Measurements from ENCODE around the gene DPYD. TPM values are rescaled to one million over a fixed set of nuclear protein-coding genes. Genes with fewer than 3 reads are reported as not detected.

The DPYD gene
- total RNA-seq, 4 donors from 2014 or later, result 35.7 to 65.4 (median 43.7) TPM

DNA sequence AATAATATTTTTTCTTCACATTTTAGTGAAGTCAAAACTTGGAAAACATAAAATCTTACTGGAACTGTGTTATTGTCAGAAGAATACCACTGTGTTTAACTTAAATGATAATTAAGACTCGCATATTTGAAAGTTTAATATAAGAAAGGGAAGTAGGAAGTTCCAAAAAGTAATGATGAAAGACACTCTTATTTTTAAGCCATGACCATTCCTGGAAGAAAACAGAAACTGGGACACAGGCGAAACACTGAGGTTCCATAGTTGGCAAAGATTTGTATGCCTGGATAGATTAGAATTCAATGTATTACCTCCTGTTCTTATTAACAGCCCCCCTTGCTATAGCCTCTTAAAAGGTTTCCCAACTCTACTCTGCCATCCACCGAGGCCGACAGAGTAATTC, 271.2 kb downstream of the DPYD start:
- no peak for DNase-seq (ENCODE audit: low spot score in 2 of 2)
- Histone ChIP-seq H3K27ac (no peak overlapping the region), H3K9me3 (peaks cover 0 to 20% (median 6%) of the 10 kb centered on the region in 4 donors), H3K27me3 (no peaks in the 10 kb centered on the region), H3K4me3 (no peak overlapping the region), H3K4me1 (peaks cover 0 to 4% (median 0%) of the 10 kb centered on the region in 4 donors), H3K36me3 (peaks cover 0 to 13% (median 0%) of the 10 kb centered on the region in 3 donors)
- 79 to 80% methylated on average over 4 of the region's 4 CpGs for WGBS, 2 donors
- TF ChIP-seq CTCF (IDR thresholded peaks at IDR 0.05) (no peak), POLR2A (IDR thresholded peaks at IDR 0.05) (no peak), EP300 (IDR thresholded peaks at IDR 0.05) (no peak)

DNA sequence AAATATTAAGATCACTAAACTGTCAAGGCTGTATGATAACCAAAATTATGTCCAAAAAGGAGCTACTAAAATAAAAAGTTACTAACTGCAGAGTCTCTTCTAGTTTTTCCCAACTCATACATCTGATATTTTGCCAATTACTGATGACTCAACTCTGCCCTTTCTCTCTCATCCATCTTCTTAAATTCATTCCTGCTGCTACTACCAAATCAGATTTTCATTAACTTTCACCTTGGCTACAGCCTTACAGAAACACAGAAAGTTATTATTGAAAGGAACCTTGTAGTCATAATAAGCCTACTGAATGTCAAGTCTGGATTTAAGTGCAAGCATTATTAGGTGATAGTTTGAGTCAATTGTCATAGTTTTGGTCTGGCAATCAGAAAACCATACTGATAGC, 273.1 kb downstream of the DPYD start:
- H3K27me3 ChIP-seq, result no peaks in the 10 kb centered on the region
- no peak for TF ChIP-seq POLR2A (IDR thresholded peaks at IDR 0.05)
- TF ChIP-seq CTCF (IDR thresholded peaks at IDR 0.05), result no peak
- TF ChIP-seq EP300 (IDR thresholded peaks at IDR 0.05), result no peak
- no peak for DNase-seq (ENCODE audit: low spot score in 2 of 2)
- no peak overlapping the region for H3K4me3 ChIP-seq
- no peak overlapping the region for H3K27ac ChIP-seq
- H3K4me1 ChIP-seq, result peaks cover 0 to 4% (median 0%) of the 10 kb centered on the region in 4 donors
- H3K36me3 ChIP-seq, result peaks cover 0 to 23% (median 0%) of the 10 kb centered on the region in 3 donors
- H3K9me3 ChIP-seq, result peaks cover 0 to 30% (median 6%) of the 10 kb centered on the region in 4 donors

GRCh38 chr1:97646071-97646470, 274.8 kb downstream of the DPYD start:
- Histone ChIP-seq H3K4me3 (no peak overlapping the region), H3K27me3 (no peaks in the 10 kb centered on the region), H3K4me1 (no peaks in the 10 kb centered on the region), H3K9me3 (peaks cover 0 to 30% (median 6%) of the 10 kb centered on the region in 4 donors), H3K36me3 (peaks cover 0 to 23% (median 0%) of the 10 kb centered on the region in 3 donors), H3K27ac (no peak overlapping the region)
- 95 to 97% methylated on average over 1 of the region's 1 CpG for WGBS, 2 donors
- no peak for TF ChIP-seq CTCF (IDR thresholded peaks at IDR 0.05)
- no peak for TF ChIP-seq EP300 (IDR thresholded peaks at IDR 0.05)
- no peak for TF ChIP-seq POLR2A (IDR thresholded peaks at IDR 0.05)
- DNase-seq (ENCODE audit: low spot score in 2 of 2), result no peak

GRCh38 chr1:97640677-97641076, 280.2 kb downstream of the DPYD start:
- Histone ChIP-seq H3K9me3 (peaks cover 0 to 14% (median 1%) of the 10 kb centered on the region in 4 donors), H3K4me3 (no peak overlapping the region), H3K4me1 (peaks cover 0 to 9% (median 0%) of the 10 kb centered on the region in 4 donors), H3K36me3 (peaks cover 0 to 16% (median 0%) of the 10 kb centered on the region in 3 donors), H3K27ac (no peak overlapping the region), H3K27me3 (no peaks in the 10 kb centered on the region)
- TF ChIP-seq POLR2A (IDR thresholded peaks at IDR 0.05) (no peak), EP300 (IDR thresholded peaks at IDR 0.05) (no peak), CTCF (IDR thresholded peaks at IDR 0.05) (no peak)
- DNase-seq (ENCODE audit: low spot score in 2 of 2), result no peak

GRCh38 chr1:97636941-97637340, 283.9 kb downstream of the DPYD start:
- DNase-seq (ENCODE audit: low spot score in 2 of 2), result no peak
- H3K9me3 ChIP-seq, result no peaks in the 10 kb centered on the region
- H3K36me3 ChIP-seq, result peaks cover 0 to 7% (median 0%) of the 10 kb centered on the region in 3 donors
- no peak for TF ChIP-seq EP300 (IDR thresholded peaks at IDR 0.05)
- TF ChIP-seq CTCF (IDR thresholded peaks at IDR 0.05), result no peak
- peaks cover 0 to 9% (median 0%) of the 10 kb centered on the region in 4 donors for H3K4me1 ChIP-seq
- no peak overlapping the region for H3K4me3 ChIP-seq
- no peaks in the 10 kb centered on the region for H3K27me3 ChIP-seq
- no peak overlapping the region for H3K27ac ChIP-seq

All from tibial nerve (tissue), 4 donors.